ENCODE data around the gene CDC26.

The CDC26 gene

DNA sequence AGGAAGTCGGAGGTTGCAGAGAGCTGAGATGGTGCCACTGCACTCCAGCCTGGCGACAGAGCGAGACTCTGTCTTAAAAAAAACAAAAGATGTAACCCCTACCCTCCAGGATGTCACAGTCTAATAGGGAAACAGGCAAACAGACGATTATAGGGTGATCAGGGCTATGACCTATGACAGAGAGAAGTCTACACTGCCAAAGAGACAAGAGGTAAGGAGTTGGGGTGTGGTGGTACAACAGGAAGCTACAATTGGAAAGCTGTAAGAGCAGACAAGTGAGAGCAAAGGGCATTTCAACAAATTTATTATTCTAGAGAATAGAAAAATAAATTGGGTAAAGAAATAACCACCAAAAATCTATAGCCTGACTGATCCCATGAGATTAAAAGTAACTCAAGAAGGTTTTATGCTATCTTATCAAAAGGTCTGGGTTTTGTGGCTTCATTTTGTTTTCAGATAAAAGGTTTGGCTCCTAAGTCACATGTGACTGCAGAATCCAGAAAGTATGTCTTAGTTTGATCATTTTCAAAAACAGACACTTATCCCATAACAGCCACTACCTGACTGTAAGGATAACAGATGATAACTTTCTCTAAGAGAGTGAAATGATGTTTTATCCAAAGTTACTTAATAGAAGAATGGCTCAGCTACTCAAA is 7.3 kb downstream of the CDC26 start:
- no peak for DNase-seq (ENCODE audit: low read depth)
- H3K4me3 ChIP-seq (ENCODE audit: low read length): no peak overlapping the region
- no peak for TF ChIP-seq CTCF (conservative IDR thresholded peaks at IDR 0.05; ENCODE audit: low read length)

DNA sequence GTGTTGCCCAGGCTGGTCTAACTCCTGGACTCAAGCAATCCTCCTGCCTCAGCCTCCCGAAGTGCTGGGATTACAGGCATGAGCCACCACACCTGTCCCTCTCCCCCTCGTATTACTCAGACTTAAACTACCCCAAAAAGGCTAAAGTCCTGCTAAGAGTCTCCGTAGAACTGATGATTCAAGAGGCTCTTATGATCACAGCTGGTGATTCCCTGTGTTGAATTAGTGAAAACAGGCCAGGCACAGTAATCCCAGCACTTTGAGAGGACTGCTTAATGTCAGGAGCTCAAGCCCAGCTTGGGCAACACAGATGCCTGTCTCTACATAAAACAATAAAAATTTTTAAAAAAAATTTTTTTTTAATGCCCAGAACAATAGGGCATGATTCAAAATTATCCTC is 9.2 kb downstream of the CDC26 start:
- no peak overlapping the region for H3K4me3 ChIP-seq (ENCODE audit: low read length)
- TF ChIP-seq CTCF (conservative IDR thresholded peaks at IDR 0.05; ENCODE audit: low read length): no peak
- DNase-seq (ENCODE audit: low read depth): no peak

GRCh38 chr9:113261917-113262671 is 13.3 kb downstream of the CDC26 start:
- DNase-seq (ENCODE audit: low read depth): no peak
- no peak overlapping the region for H3K4me3 ChIP-seq (ENCODE audit: low read length)
- TF ChIP-seq CTCF (conservative IDR thresholded peaks at IDR 0.05; ENCODE audit: low read length): no peak

GRCh38 chr9:113258282-113258681 is 17.1 kb downstream of the CDC26 start:
- no peak for DNase-seq (ENCODE audit: low read depth)
- no peak for TF ChIP-seq CTCF (conservative IDR thresholded peaks at IDR 0.05; ENCODE audit: low read length)
- no peak overlapping the region for H3K4me3 ChIP-seq (ENCODE audit: low read length)

DNA sequence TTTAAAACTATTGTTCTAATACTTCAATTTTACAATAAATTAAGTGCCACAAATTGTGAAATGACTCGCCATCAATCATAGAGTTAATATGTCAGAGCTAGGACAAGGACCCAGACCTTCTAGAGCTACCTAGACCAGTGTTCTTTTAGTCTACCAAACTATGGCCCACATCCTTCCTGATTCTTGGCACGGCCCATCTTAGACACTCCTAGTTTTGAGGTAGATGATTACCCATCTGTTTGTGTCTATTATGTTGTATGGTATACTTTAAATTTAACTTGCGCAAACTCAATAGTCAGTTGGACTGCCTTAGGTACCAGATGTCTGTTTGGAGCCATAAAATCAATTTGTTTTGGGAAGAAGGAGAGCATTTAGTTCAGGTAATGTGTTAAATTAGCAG is 17.5 kb downstream of the CDC26 start:
- H3K4me3 ChIP-seq (ENCODE audit: low read length): no peak overlapping the region
- no peak for TF ChIP-seq CTCF (conservative IDR thresholded peaks at IDR 0.05; ENCODE audit: low read length)
- no peak for DNase-seq (ENCODE audit: low read depth)

GRCh38 chr9:113255438-113255837 is 19.9 kb downstream of the CDC26 start:
- H3K4me3 ChIP-seq (ENCODE audit: low read length): no peak overlapping the region
- TF ChIP-seq CTCF (conservative IDR thresholded peaks at IDR 0.05; ENCODE audit: low read length): no peak
- no peak for DNase-seq (ENCODE audit: low read depth)

GRCh38 chr9:113254991-113255390 is 20.4 kb downstream of the CDC26 start:
- no peak for TF ChIP-seq CTCF (conservative IDR thresholded peaks at IDR 0.05; ENCODE audit: low read length)
- DNase-seq (ENCODE audit: low read depth): no peak
- no peak overlapping the region for H3K4me3 ChIP-seq (ENCODE audit: low read length)
